ENCODE measurements around the gene SELENOH.
A peak's percentile ranks its signal among the peaks of the same experiment; 100 is the strongest.

- TF ChIP-seq CTCF (IDR thresholded peaks at IDR 0.05): 0 out of 2 replicates have a peak, but pooled peaks have one; percentile 13
- no peak for TF ChIP-seq ZFX (IDR thresholded peaks at IDR 0.05; ENCODE audit: borderline replicate concordance)
Measured at GRCh38 chr11:57763568-57763967, 22.3 kb downstream of the SELENOH start.

All from 22Rv1 (cell line).